CD4-positive, CD25-positive, alpha-beta regulatory T cell (primary cell): ENCODE results near the gene CSF3R. TPM values are rescaled to one million over a fixed set of nuclear protein-coding genes. Genes with fewer than 3 reads are reported as not detected.

Experiments
- ATAC-seq, 2 donors: fragments of 150-1000 bp; cut with Tn5 transposase; one replicate each; pipeline ENCODE4 v1.10.0; 2021; ENCODE audit warnings: low read depth in 2 of 2, moderate number of reproducible peaks in 2 of 2, moderate library complexity in 1 of 2
- DNase-seq, 3 donors: peaks; one replicate each; pipeline versions ENCODE4 v3.0.0 to v3.0.0-alpha.2; 2012 to 2022; ENCODE audit warnings: mixed read lengths in 1 of 3
- H3K27ac ChIP-seq: one replicate; pipeline ENCODE4 v1.7.0; 2013; ENCODE audit warnings: mild to moderate bottlenecking, low read length; ENCODE audit not compliant: insufficient read depth, poor library complexity, severe bottlenecking
- H3K27me3 ChIP-seq: one replicate; pipeline ENCODE4 v1.7.0; 2013; ENCODE audit warnings: low read length; ENCODE audit not compliant: control insufficient read depth, insufficient read depth
- H3K36me3 ChIP-seq: one replicate; pipeline ENCODE4 v1.7.0; 2013; ENCODE audit warnings: mild to moderate bottlenecking, low read length, moderate library complexity; ENCODE audit not compliant: control insufficient read depth, insufficient read depth
- H3K4me1 ChIP-seq: 2 replicates; pipeline ENCODE4 v1.7.0; 2013; ENCODE audit warnings: mild to moderate bottlenecking, low read length; ENCODE audit not compliant: insufficient read depth, control insufficient read depth, poor library complexity, severe bottlenecking
- H3K4me3 ChIP-seq: one replicate; pipeline ENCODE4 v1.7.0; 2013; ENCODE audit warnings: low read depth, mild to moderate bottlenecking, low read length, moderate library complexity
- H3K9me3 ChIP-seq, 2 experiments: 1 replicate in 1 of 2; 2 replicates in 1 of 2; pipeline ENCODE4 v1.7.0; 2013; ENCODE audit warnings: low read length in 2 of 2, mild to moderate bottlenecking in 1 of 2, moderate library complexity in 1 of 2; ENCODE audit not compliant: control insufficient read depth in 2 of 2
- H3K27ac Mint-ChIP-seq, 3 donors: one replicate each; pipeline ENCODE4 v1.8.0; 2020 to 2022; ENCODE audit warnings: mild to moderate bottlenecking in 3 of 3, mixed read lengths in 3 of 3, moderate library complexity in 2 of 3
- H3K27me3 Mint-ChIP-seq: one replicate; pipeline ENCODE4 v1.8.0; 2022; ENCODE audit warnings: mild to moderate bottlenecking, mixed read lengths
- H3K36me3 Mint-ChIP-seq: one replicate; pipeline ENCODE4 v1.8.0; 2020; ENCODE audit warnings: mixed read lengths
- H3K4me1 Mint-ChIP-seq, 4 donors: one replicate each; pipeline ENCODE4 v1.8.0; 2020 to 2022; ENCODE audit warnings: mixed read lengths in 4 of 4, mild to moderate bottlenecking in 1 of 4
- H3K4me3 Mint-ChIP-seq, 4 donors: one replicate each; pipeline ENCODE4 v1.8.0; 2020 to 2022; ENCODE audit warnings: mild to moderate bottlenecking in 4 of 4, mixed read lengths in 4 of 4, moderate library complexity in 3 of 4
- H3K9me3 Mint-ChIP-seq, 7 donors: one replicate each; pipeline ENCODE4 v1.8.0; 2020 to 2022; ENCODE audit warnings: mixed read lengths in 7 of 7, mild to moderate bottlenecking in 3 of 7, moderate library complexity in 2 of 7
- polyA plus RNA-seq, 4 donors: library from polyadenylated mRNA; unstranded; fragments of 300-500 nt; fragmentation: Illumina TruSeq; gene quantifications; one replicate each; pipeline ENCODE4 v1.2.3, GENCODE V29; 2021
- total RNA-seq: library from RNA; stranded (reverse); gene quantifications from one replicate; pipeline ENCODE4 v1.2.3, GENCODE V29; 2022

CSF3R gene
- total and polyA plus RNA-seq, 5 donors from 2014 or later, result 0.10 to 3.6 (median 0.23) TPM; not detected in 1

GRCh38 chr1:36517011-36517771, 34.5 kb upstream of the CSF3R start:
- Mint-ChIP-seq H3K4me3 (no peak overlapping the region), H3K27me3 (no peaks in the 10 kb centered on the region), H3K27ac (no peak overlapping the region), H3K9me3 (no peaks in the 10 kb centered on the region), H3K36me3 (no peaks in the 10 kb centered on the region), H3K4me1 (no peaks in the 10 kb centered on the region)
- ATAC-seq (no peak), DNase-seq (no peak)
- Histone ChIP-seq H3K27ac (no peak overlapping the region), H3K27me3 (no peaks in the 10 kb centered on the region), H3K36me3 (no peaks in the 10 kb centered on the region), H3K4me1 (no peaks in the 10 kb centered on the region), H3K9me3 (no peaks in the 10 kb centered on the region), H3K4me3 (no peak overlapping the region)

GRCh38 chr1:36516372-36517010, 33.8 kb upstream of the CSF3R start:
- Histone ChIP-seq H3K27ac (no peak overlapping the region), H3K4me1 (no peaks in the 10 kb centered on the region), H3K4me3 (no peak overlapping the region), H3K36me3 (no peaks in the 10 kb centered on the region), H3K27me3 (no peaks in the 10 kb centered on the region), H3K9me3 (no peaks in the 10 kb centered on the region)
- H3K9me3 Mint-ChIP-seq, result no peaks in the 10 kb centered on the region
- no peaks in the 10 kb centered on the region for H3K4me1 Mint-ChIP-seq
- no peak overlapping the region for H3K27ac Mint-ChIP-seq
- H3K27me3 Mint-ChIP-seq, result no peaks in the 10 kb centered on the region
- ATAC-seq (no peak), DNase-seq (peak; percentile 3 to 61 (median 8))
- H3K4me3 Mint-ChIP-seq, result no peak overlapping the region
- H3K36me3 Mint-ChIP-seq, result no peaks in the 10 kb centered on the region

- no peaks in the 10 kb centered on the region for H3K9me3 ChIP-seq
- Mint-ChIP-seq H3K9me3 (peaks cover 0 to 1% (median 0%) of the 10 kb centered on the region in 7 donors), H3K27ac (no peak overlapping the region), H3K4me3 (no peak overlapping the region), H3K4me1 (no peaks in the 10 kb centered on the region), H3K36me3 (no peaks in the 10 kb centered on the region), H3K27me3 (no peaks in the 10 kb centered on the region)
- H3K27me3 ChIP-seq, result no peaks in the 10 kb centered on the region
- H3K27ac ChIP-seq, result no peak overlapping the region
- H3K4me3 ChIP-seq, result no peak overlapping the region
- ATAC-seq (no peak), DNase-seq (no peak)
- no peaks in the 10 kb centered on the region for H3K4me1 ChIP-seq
- no peaks in the 10 kb centered on the region for H3K36me3 ChIP-seq
Observed at GRCh38 chr1:36515315-36516138, 32.8 kb upstream of the CSF3R start.

GRCh38 chr1:36514501-36514900, 31.8 kb upstream of the CSF3R start:
- peaks cover 0 to 1% (median 0%) of the 10 kb centered on the region in 7 donors for H3K9me3 Mint-ChIP-seq
- Histone ChIP-seq H3K27ac (no peak overlapping the region), H3K4me1 (no peaks in the 10 kb centered on the region), H3K27me3 (no peaks in the 10 kb centered on the region), H3K4me3 (no peak overlapping the region), H3K9me3 (no peaks in the 10 kb centered on the region), H3K36me3 (no peaks in the 10 kb centered on the region)
- H3K36me3 Mint-ChIP-seq, result no peaks in the 10 kb centered on the region
- DNase-seq (no peak), ATAC-seq (peak in 1 of 2 donors; percentile 19)
- no peaks in the 10 kb centered on the region for H3K4me1 Mint-ChIP-seq
- no peaks in the 10 kb centered on the region for H3K27me3 Mint-ChIP-seq
- no peak overlapping the region for H3K4me3 Mint-ChIP-seq
- no peak overlapping the region for H3K27ac Mint-ChIP-seq

GRCh38 chr1:36513676-36514473, 31.2 kb upstream of the CSF3R start:
- no peak overlapping the region for H3K27ac ChIP-seq
- no peaks in the 10 kb centered on the region for H3K9me3 ChIP-seq
- H3K27me3 Mint-ChIP-seq, result no peaks in the 10 kb centered on the region
- no peaks in the 10 kb centered on the region for H3K36me3 ChIP-seq
- H3K27me3 ChIP-seq, result no peaks in the 10 kb centered on the region
- DNase-seq (peak in 1 of 3 donors; percentile 28), ATAC-seq (no peak)
- H3K4me3 ChIP-seq, result no peak overlapping the region
- no peaks in the 10 kb centered on the region for H3K36me3 Mint-ChIP-seq
- H3K4me1 ChIP-seq, result no peaks in the 10 kb centered on the region
- peaks cover 0 to 1% (median 0%) of the 10 kb centered on the region in 7 donors for H3K9me3 Mint-ChIP-seq
- no peak overlapping the region for H3K27ac Mint-ChIP-seq
- no peak overlapping the region for H3K4me3 Mint-ChIP-seq
- no peaks in the 10 kb centered on the region for H3K4me1 Mint-ChIP-seq

- Mint-ChIP-seq H3K4me1 (no peaks in the 10 kb centered on the region), H3K4me3 (no peak overlapping the region), H3K27me3 (peaks cover 5% of the 10 kb centered on the region), H3K36me3 (no peaks in the 10 kb centered on the region), H3K9me3 (peaks cover 0 to 3% (median 0%) of the 10 kb centered on the region in 7 donors), H3K27ac (no peak overlapping the region)
- H3K9me3 ChIP-seq, result no peaks in the 10 kb centered on the region
- no peaks in the 10 kb centered on the region for H3K4me1 ChIP-seq
- no peak overlapping the region for H3K4me3 ChIP-seq
- no peaks in the 10 kb centered on the region for H3K27me3 ChIP-seq
- DNase-seq (no peak), ATAC-seq (no peak)
- no peaks in the 10 kb centered on the region for H3K36me3 ChIP-seq
- no peak overlapping the region for H3K27ac ChIP-seq
Observed at GRCh38 chr1:36512842-36513241, 30.1 kb upstream of the CSF3R start.
